Liver (tissue), 3 donors: ENCODE results near the gene BAHCC1.

Source experiments
- CTCF ChIP-seq: fragments of 150-350 bp; IDR thresholded peaks from 2 replicates; pipeline ENCODE4 v1.5.1; 2017; ENCODE audit warnings: improper control_type of control experiment, low read depth, low read length; ENCODE audit not compliant: missing input control
- HNF4A ChIP-seq, 2 donors: conservative IDR thresholded peaks; 2 replicates each; pipeline ENCODE4 v1.6.1; 2016; ENCODE audit warnings: antibody characterized with exemption in 2 of 2, mild to moderate bottlenecking in 2 of 2
- RAD21 ChIP-seq, 2 donors: IDR thresholded peaks; 2 replicates each; pipeline ENCODE4 v1.6.1; 2016; ENCODE audit warnings: antibody characterized with exemption in 2 of 2, mild to moderate bottlenecking in 2 of 2
- donor health status: healthy.
- donor health status: healthy.

GRCh38 chr17:81442791-81443190 is 47.5 kb downstream of the BAHCC1 start:
- TF ChIP-seq RAD21 (IDR thresholded peaks at IDR 0.05), result no peak
- TF ChIP-seq CTCF, result no peak
- TF ChIP-seq HNF4A (conservative IDR thresholded peaks at IDR 0.05), result no peak
